Stromal cell of bone marrow (primary cell): Measurements from ENCODE around the gene NKIRAS2.

Source experiments
- DNase-seq: peaks from one replicate; pipeline ENCODE4 v3.0.0-alpha.2; 2012; ENCODE audit warnings: low read depth

NKIRAS2 gene

DNA sequence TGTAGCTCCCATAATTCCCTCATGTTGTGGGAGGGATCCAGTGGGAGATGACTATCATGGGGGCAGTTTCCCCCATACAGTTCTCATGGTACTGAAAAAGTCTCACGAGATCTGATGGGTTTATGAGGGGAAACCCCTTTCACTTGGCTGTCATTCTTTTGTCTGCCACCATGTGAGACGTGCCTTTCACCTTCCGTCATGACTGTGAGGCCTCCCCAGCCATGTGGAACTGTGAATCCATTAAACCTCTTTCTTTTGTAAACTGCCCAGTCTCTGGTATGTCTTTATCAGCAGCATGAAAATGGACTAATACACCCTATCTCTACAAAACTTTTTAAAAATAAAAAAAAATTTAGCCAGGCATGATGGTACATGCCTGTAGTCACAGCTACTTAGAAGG is 36.7 kb downstream of the NKIRAS2 start:
- DNase-seq, result no peak

DNA sequence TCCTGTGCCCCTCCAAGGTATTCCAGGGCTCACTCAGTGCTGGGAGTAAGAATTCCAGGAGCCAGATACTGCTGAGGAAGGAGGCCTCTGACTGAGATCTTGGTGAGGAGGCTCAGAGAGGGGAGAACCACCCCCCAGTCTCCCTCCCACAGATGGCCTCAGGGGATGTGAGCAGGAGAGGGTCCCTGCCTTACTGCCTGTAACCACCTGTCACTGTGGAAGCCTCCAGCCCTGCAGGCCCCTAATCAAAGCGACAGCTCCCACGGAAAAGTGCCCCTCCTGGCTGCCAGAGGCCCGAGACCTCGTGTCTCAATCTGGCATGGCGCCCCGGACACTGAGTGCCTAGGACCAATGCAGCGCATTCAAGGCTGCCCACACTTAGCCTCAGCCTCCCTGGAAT is 38.2 kb downstream of the NKIRAS2 start:
- no peak for DNase-seq

DNA sequence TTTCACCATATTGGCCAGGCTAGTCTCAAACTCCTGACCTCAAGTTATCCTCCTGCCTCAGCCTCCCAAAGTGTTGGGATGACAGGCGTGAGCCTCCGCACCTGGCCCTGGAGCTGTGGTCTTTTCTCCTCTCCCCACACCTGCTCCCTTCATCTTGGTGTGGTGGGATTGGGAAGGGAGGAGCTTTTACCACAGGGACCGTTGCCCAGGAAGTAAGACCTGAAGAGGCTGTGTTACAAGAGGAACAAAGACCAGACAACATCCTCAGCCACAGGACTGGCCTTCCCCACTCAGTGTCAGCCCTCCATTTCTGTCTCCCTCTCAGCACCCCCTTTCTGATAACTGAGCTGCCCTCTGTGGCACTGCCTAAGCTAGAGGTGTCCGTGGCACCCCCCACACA is 39.9 kb downstream of the NKIRAS2 start:
- DNase-seq, result no peak

DNA sequence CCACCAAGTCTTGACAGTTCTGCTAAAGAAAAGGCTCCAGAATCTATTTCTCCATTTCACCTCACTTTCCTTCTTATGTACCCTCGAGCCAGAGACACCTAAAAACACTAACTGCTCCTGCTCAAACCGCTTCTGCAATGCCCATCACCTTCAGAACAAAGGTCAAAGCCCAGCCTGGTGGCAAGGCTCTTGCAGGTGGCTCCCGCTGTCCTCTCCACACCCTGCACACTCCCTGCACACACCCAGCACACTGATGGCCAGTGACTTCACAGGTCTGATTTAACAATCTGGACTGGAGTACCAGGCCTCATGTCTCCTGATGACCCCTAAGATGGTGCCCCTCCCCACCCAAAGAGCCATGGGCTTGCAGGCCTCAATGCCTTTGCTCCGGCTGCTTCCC is 40.3 kb downstream of the NKIRAS2 start:
- DNase-seq, result no peak

DNA sequence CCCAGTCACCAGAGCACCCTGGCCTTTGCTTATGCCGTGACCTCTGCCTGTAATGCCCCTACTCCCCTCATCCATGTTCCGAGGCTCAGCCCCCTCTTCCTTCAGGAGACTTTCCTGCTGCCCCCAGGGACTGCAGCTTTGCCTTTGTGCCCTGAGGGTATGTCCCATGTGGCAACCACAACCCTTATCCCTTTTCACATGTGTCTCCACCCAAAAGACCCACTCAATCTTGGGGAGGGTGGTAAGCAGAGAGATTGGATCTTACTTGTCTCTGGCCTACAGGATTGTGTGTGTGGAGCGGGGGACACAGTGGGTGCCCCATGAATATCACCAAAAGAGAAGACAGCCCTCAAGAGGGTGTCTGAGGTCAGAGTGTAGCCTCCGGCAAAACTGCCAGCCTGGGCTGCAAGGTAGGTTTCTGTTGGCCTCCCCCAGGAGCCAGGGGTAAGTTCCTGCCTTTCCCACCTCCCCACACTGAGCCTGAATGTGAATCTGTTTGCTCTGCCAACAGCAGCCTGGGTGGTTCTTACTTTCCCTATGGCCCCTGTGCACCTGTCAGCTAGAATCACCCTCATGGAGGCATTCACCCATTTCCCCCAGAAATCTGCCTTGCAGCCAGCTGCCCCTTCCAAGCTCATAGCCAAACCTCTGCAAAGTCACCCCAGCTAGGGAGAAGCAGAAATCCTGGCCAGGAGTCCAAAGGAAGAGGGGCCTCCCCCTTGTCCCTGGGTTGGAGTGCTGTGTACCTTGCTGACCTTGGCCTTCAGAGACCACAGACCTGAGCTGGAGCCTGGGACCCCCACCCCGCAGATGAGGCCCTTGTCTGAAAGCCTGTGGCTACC is 42.0 kb downstream of the NKIRAS2 start:
- no peak for DNase-seq

DNA sequence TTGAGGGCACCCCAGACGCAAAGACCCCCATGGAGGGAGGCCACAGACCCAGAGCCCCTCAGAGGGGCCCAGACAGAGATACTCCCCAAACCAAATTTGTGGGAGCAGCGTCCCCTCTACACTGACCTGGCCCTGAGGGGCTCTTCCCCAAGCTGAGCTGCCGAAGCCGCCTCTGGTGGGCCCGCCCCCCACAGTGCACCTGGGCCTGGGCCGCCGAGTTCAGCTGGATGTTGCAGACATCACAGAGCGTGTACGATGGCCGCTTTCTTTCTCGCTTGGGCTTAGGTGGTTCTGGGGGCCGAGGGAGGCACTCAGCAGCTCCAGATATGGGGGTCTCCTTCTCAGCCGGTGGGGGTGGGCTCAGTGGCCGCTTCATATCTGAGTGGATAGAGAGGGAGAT is 42.8 kb downstream of the NKIRAS2 start:
- no peak for DNase-seq

DNA sequence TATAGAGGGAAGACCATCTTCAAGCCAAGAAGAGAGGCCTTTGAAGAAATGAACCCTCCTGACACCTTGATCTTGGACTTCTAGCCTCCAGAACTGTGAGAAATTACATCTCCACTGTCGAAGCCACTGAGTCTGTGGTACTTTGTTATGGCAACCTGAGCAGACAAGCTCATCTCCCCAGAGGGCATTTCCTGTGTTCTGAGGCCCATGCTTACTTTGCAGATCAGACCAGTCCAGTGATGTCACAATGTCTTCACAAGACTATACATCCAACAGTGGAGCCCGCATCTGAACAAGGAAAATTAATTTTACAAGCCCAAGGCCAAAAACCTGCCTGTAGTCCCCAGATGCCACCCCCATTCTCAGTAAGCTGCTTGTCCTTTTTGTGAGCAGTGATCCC is 45.3 kb downstream of the NKIRAS2 start:
- no peak for DNase-seq

DNA sequence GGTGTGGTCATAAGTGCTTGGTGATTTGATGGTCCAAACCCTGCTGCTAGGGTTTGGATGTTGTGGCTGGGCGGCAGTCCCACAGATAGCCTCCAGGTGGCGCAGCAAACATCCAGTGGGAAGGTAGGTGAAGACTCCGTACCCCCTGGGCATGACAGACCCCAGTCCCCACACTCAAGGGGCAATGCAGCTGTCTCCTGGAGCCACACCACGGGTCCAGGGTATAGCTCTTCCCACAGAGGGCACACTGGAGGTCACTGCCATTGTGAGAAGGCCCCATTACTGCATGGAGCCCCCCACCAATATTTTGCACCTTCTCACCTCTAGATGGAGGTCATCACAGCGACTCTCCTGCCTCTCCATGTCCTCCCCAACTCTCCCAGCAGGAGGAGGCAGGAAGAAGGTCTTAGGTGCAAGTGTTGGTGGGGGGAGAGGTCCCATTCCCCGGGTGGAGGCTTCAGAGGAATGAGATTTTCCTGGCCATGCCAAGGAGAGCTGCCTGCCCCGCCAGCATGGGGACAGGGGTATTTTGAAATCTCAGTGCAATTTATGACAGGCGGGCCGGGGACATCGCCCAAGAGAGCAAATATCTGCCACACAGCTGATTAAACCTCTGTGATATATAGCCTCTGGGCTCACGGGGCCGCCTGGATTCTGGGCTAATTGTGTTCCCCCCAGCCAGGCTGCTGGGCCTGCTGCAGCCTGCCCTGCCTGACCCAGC is 47.6 kb downstream of the NKIRAS2 start:
- DNase-seq, result peak; percentile 6

DNA sequence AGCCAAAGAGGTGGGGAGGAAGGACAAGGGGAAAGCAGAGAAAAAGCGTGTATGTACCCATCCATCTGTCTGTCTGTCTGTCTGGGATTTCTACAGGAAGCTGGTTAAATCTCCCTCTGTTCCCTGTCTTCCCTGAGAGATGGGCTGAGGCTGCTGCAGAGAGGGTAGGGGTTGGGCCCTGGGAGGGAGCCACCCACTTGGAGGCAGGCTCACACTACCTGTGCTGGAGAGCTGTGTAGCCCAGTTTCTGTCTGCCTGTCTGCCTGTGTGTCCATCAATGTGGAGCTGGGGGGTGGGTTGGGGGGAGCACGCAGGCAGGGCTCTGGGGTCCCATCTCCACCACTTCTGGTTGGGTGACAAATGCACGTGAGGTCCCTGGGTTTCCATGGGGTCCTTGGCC is 49.1 kb downstream of the NKIRAS2 start:
- no peak for DNase-seq

DNA sequence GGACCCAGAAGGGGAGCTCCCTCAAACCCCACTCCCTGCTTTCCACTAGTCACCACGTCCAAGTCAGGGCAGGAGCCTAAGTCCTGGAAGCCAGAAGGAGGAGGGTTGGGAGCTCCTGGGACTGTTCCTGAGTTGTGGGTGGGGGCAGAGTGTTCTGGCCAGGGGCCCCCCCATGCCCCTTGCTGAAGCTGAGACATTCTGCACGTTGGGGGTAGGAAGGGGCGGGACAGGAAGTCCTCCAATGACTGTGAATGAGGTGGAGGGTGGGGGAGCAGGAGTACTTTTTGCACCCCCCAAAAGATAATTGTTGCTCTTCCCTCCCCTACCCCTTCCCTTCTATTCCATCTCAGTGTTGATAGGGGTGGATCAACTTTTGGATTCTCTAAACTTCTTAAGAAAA is 51.9 kb downstream of the NKIRAS2 start:
- no peak for DNase-seq

DNA sequence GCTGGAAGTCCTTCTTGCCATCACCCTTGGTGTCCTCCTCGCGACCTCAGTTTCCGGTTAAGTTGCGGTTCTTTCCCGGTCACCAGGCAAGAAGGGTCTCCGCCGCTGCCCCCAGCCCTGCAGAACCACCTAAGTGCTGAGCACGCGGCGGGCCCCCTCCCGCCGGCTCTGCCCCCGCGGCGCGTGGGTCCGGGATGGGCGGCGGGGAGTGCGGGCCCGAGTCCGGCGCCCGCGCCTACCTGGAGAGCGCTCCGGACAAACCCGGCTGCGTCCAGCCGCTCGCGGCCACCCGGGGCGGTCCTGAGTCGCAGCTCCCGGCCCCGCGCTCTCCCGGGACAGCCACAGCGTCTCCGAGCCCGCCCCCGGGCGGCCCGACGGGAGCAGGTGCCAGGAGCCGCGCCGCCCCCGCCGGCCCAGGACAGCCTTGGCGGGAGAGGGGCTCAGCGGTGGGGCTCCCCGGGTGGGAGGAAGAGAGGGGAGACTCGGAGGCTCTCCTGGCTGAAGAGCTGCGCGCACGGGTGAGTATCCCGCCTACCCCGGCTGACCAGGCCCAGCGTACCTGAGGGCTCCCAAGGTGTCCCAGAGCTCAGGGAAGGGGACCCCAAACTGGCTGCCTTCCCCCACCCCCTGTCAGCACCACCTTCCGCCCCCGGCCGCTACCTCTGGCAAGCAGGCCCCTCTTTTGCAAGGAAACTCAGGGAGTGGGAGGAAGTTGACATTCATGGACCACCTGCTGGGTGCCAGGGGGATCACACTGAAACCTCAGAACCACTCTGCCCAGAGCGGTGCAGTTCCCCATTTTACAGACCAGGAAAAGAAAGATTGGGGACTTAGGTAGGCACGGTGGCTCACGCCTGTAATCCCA is 52.7 kb downstream of the NKIRAS2 start:
- no peak for DNase-seq
